HCT116 (cell line): ENCODE measurements around the gene PPP3CB. TPM values are rescaled to one million over a fixed set of nuclear protein-coding genes. Genes with fewer than 3 reads are reported as not detected.

ENCODE experiments used
- ATAC-seq: fragments of 200-7000 bp; cut with Tn5 transposase; 2 replicates; pipeline ENCODE4 v1.9.1; 2020; ENCODE audit warnings: mild to moderate bottlenecking, moderate library complexity
- BruUV-seq: library from RNA; stranded (reverse); fragments of 400-500 nt; replicated peaks from 2 replicates; lab custom pipeline; 2021; lab: Mats Ljungman, UMichigan
- CTCF ChIA-PET: fragments of 300-600 bp; sonication (Branson Sonifier 250); formaldehyde crosslinking; loops from one replicate; lab custom pipeline; 2021; ENCODE audit warnings: antibody characterized with exemption; lab: Charles Lee
- POLR2A ChIA-PET: fragments of 300-600, 350-600 bp; sonication (Branson Sonifier 250); formaldehyde crosslinking; loops from one replicate; lab custom pipeline; 2021; ENCODE audit warnings: antibody characterized with exemption; lab: Charles Lee
- RAD21 ChIA-PET, 2 experiments: fragments of 300-600 bp; sonication (Branson Sonifier 250); formaldehyde crosslinking; loops; one replicate each; lab custom pipeline; 2023; ENCODE audit warnings: low total read pairs in 2 of 2; ENCODE audit not compliant: uncharacterized antibody in 2 of 2, unreplicated experiment in 2 of 2, low non-redundant PET in 1 of 2; lab: Charles Lee
- DNase-seq: peaks from one replicate; pipeline ENCODE4 v3.0.0-alpha.2; 2010; ENCODE audit warnings: low read depth, low spot score
- H2AFZ ChIP-seq: fragments of 200-600 bp; shearing (Covaris generic), sonication (generic); 2 replicates; pipeline ENCODE4 v1.6.1; 2017; ENCODE audit warnings: low read depth, mixed run types, mixed read lengths, antibody characterized with exemption, low read length; ENCODE audit not compliant: poor library complexity, severe bottlenecking
- H3K27ac ChIP-seq: 2 replicates; pipeline ENCODE4 v1.5.1; 2012; ENCODE audit warnings: low read depth, low read length
- H3K27me3 ChIP-seq: fragments of 200-600 bp; sonication (generic); 2 replicates; pipeline ENCODE4 v1.6.1; 2016; ENCODE audit warnings: mixed run types, low read length, mixed read lengths; ENCODE audit not compliant: insufficient read depth
- H3K36me3 ChIP-seq, 2 experiments: fragments of 200-500 bp in 1 of 2; fragments of 200-600 bp in 1 of 2; sonication (Bioruptor generic) in 1 of 2; sonication (generic) in 1 of 2; 2 replicates each; pipeline versions ENCODE4 v1.5.1 to v1.6.1; 2014 to 2016; ENCODE audit warnings: low read length in 2 of 2, inconsistent platforms in 1 of 2, mixed read lengths in 1 of 2, mixed run types in 1 of 2; ENCODE audit not compliant: insufficient read depth in 2 of 2, control insufficient read depth in 1 of 2
- H3K4me1 ChIP-seq, 2 experiments: fragments of 200-600 bp in 1 of 2; sonication (generic) in 1 of 2; 2 replicates each; pipeline versions ENCODE4 v1.5.1 to v1.6.1; 2012 to 2017; ENCODE audit warnings: low read length in 2 of 2, inconsistent platforms in 1 of 2, mild to moderate bottlenecking in 1 of 2, mixed read lengths in 1 of 2, mixed run types in 1 of 2, moderate library complexity in 1 of 2; ENCODE audit not compliant: insufficient read depth in 2 of 2, control insufficient read depth in 1 of 2
- H3K4me2 ChIP-seq: fragments of 200-600 bp; sonication (generic); 2 replicates; pipeline ENCODE4 v1.6.1; 2017; ENCODE audit warnings: mixed run types, low read length, mixed read lengths
- H3K4me3 ChIP-seq, 2 experiments: fragments of 200-600 bp in 1 of 2; sonication (generic) in 1 of 2; replicated peaks in 1 of 2; 2 replicates each; pipeline ENCODE4 v1.5.1; 2011 to 2016; ENCODE audit warnings: low read length in 2 of 2, control low read depth in 1 of 2, low read depth in 1 of 2, mild to moderate bottlenecking in 1 of 2, mixed read lengths in 1 of 2, mixed run types in 1 of 2
- H3K79me2 ChIP-seq: fragments of 200-600 bp; sonication (generic); 2 replicates; pipeline ENCODE4 v1.6.1; 2017; ENCODE audit warnings: mild to moderate bottlenecking, mixed run types, low read length, moderate library complexity, mixed read lengths; ENCODE audit not compliant: insufficient read depth
- H3K9ac ChIP-seq: fragments of 200-600 bp; sonication (generic); 2 replicates; pipeline ENCODE4 v1.6.1; 2016; ENCODE audit warnings: low read length, mixed read lengths
- H3K9me2 ChIP-seq: fragments of 200-600 bp; sonication (generic), shearing (Covaris generic); 2 replicates; pipeline ENCODE4 v1.6.1; 2017; ENCODE audit warnings: mixed run types, mild to moderate bottlenecking, moderate library complexity; ENCODE audit not compliant: insufficient read depth
- H3K9me3 ChIP-seq, 2 experiments: fragments of 200-500 bp in 1 of 2; fragments of 200-600 bp in 1 of 2; sonication (Bioruptor generic) in 1 of 2; sonication (generic) in 1 of 2; 2 replicates each; pipeline ENCODE4 v1.6.1; 2014 to 2017; ENCODE audit warnings: low read length in 2 of 2, mixed read lengths in 2 of 2, inconsistent platforms in 1 of 2, low read depth in 1 of 2, mild to moderate bottlenecking in 1 of 2, mixed run types in 1 of 2, moderate library complexity in 1 of 2; ENCODE audit not compliant: control insufficient read depth in 1 of 2, insufficient read depth in 1 of 2
- H4K20me1 ChIP-seq: fragments of 200-600 bp; sonication (generic), shearing (Covaris generic); 2 replicates; pipeline ENCODE4 v1.6.1; 2017; ENCODE audit warnings: mixed run types, mild to moderate bottlenecking, moderate library complexity; ENCODE audit not compliant: insufficient read depth
- CBX3 ChIP-seq: IDR thresholded peaks from 2 replicates; pipeline ENCODE4 v1.6.1; 2012; ENCODE audit warnings: low read depth
- CEBPB ChIP-seq: IDR thresholded peaks from 2 replicates; pipeline ENCODE4 v1.6.1; 2012; ENCODE audit warnings: low read depth
- EGR1 ChIP-seq: IDR thresholded peaks from 2 replicates; pipeline ENCODE4 v1.6.1; 2012; ENCODE audit warnings: low read depth
- ELF1 ChIP-seq: IDR thresholded peaks from 2 replicates; pipeline ENCODE4 v1.6.1; 2012; ENCODE audit warnings: low read depth, borderline replicate concordance
- EZH2phosphoT487 ChIP-seq: fragments of 200-600 bp; IDR thresholded peaks from 2 replicates; pipeline ENCODE4 v1.6.1; 2018; ENCODE audit warnings: antibody characterized with exemption, borderline replicate concordance
- FOSL1 ChIP-seq: IDR thresholded peaks from 2 replicates; pipeline ENCODE4 v1.6.1; 2012; ENCODE audit warnings: low read depth
- JUND ChIP-seq: IDR thresholded peaks from 2 replicates; pipeline ENCODE4 v1.6.1; 2012
- POLR2A ChIP-seq: IDR thresholded peaks from 2 replicates; pipeline ENCODE4 v1.7.0; 2011; ENCODE audit warnings: borderline replicate concordance; ENCODE audit not compliant: insufficient read depth, insufficient read length; ENCODE audit errors: extremely low read depth
- POLR2AphosphoS5 ChIP-seq: IDR thresholded peaks from 2 replicates; pipeline ENCODE4 v1.6.1; 2011; ENCODE audit warnings: mild to moderate bottlenecking, low read depth, low read length, moderate library complexity
- RAD21 ChIP-seq: IDR thresholded peaks from 2 replicates; pipeline ENCODE4 v1.6.1; 2012; ENCODE audit warnings: low read depth, mild to moderate bottlenecking
- SIN3A ChIP-seq: IDR thresholded peaks from 2 replicates; pipeline ENCODE4 v1.6.1; 2012; ENCODE audit warnings: low read depth
- SP1 ChIP-seq: IDR thresholded peaks from 2 replicates; pipeline ENCODE4 v1.6.1; 2012; ENCODE audit warnings: low read depth
- SRF ChIP-seq: IDR thresholded peaks from 2 replicates; pipeline ENCODE4 v1.6.1; 2012; ENCODE audit warnings: low read depth
- TCF7L2 ChIP-seq: IDR thresholded peaks from 2 replicates; pipeline ENCODE4 v1.7.0; 2011; ENCODE audit warnings: borderline replicate concordance, inconsistent platforms; ENCODE audit not compliant: insufficient read depth, insufficient read length; ENCODE audit errors: extremely low read depth
- YY1 ChIP-seq: IDR thresholded peaks from 2 replicates; pipeline ENCODE4 v1.6.1; 2011; ENCODE audit warnings: low read length, low read depth, moderate library complexity, mild to moderate bottlenecking; ENCODE audit not compliant: insufficient replicate concordance; ENCODE audit errors: extremely low read depth
- ZBTB33 ChIP-seq: IDR thresholded peaks from 2 replicates; pipeline ENCODE4 v1.6.1; 2011; ENCODE audit warnings: mild to moderate bottlenecking, low read length, moderate library complexity; ENCODE audit not compliant: insufficient replicate concordance; ENCODE audit errors: extremely low read depth
- ZFX ChIP-seq: fragments of 450-650 bp; IDR thresholded peaks from 2 replicates; pipeline ENCODE4 v1.6.1; 2017
- ZNF274 ChIP-seq: fragments of 200-500 bp; sonication (Bioruptor generic); IDR thresholded peaks from 2 replicates; pipeline ENCODE4 v1.6.1; 2014; ENCODE audit warnings: mild to moderate bottlenecking, low read depth, low read length, inconsistent platforms
- intact Hi-C: fragments of 100-400 bp; cut with micrococcal nuclease; formaldehyde crosslinking; loops from 2 replicates; pipeline ENCODE4 v1.10.0; 2022
- total RNA-seq: library from RNA; stranded (reverse); gene quantifications from one replicate; pipeline ENCODE4 v1.2.1, GENCODE V29; 2021; ENCODE audit not compliant: unreplicated experiment

PPP3CB gene
- total RNA-seq, 1 experiment from 2014 or later: 32.0 TPM

GRCh38 chr10:73497623-73498022 lies 1.8 kb upstream of the PPP3CB start:
- no peak for TF ChIP-seq ZNF274
- no peak for TF ChIP-seq ELF1
- no peak for TF ChIP-seq JUND
- H3K9me3 ChIP-seq: no peaks in the 10 kb centered on the region
- H2AFZ ChIP-seq: no peak overlapping the region
- DNase-seq (no peak), ATAC-seq (no peak)
- H3K79me2 ChIP-seq: peaks cover 34% of the 10 kb centered on the region
- H3K4me2 ChIP-seq: no peak overlapping the region
- no peak overlapping the region for H3K9ac ChIP-seq
- peaks cover 13 to 21% of the 10 kb centered on the region in 2 experiments; a peak in 3 of 4 replicates for H3K4me1 ChIP-seq
- no TSS peak for BruUV-seq
- no peaks in the 10 kb centered on the region; the same call in 1 of the 2 replicates for H3K9me2 ChIP-seq
- no peaks in the 10 kb centered on the region for H4K20me1 ChIP-seq
- intact Hi-C loops: loop anchor here (5.0 kb wide), 2 partner anchors 85 to 235 kb away; partner anchors contain the start of gene ANXA7
- ChIA-PET RAD21 (no interaction called here), CTCF (no interaction called here), POLR2A (interaction anchor here (0.8 kb wide), 1 partner anchor 250 kb away, joined by 3 read pairs; the partner anchor contains the start of gene DNAJC9)
- no peaks in the 10 kb centered on the region for H3K27me3 ChIP-seq
- H3K4me3 ChIP-seq: no peak overlapping the region
- H3K27ac ChIP-seq: no peak overlapping the region
- peaks cover 0 to 4% of the 10 kb centered on the region in 2 experiments; a peak in 1 of 4 replicates for H3K36me3 ChIP-seq

- peak overlapping the region; percentile 81 for H3K4me2 ChIP-seq
- ATAC-seq: peak; percentile 94
- RAD21 ChIA-PET: interaction anchor here in 1 of 2 experiments (0.6 to 0.7 kb wide), 2 partner anchors 73 to 289 kb away, joined by 3 read pairs; no protein-coding TSS in a partner anchor
- H3K27ac ChIP-seq: peak overlapping the region; percentile 97
- BruUV-seq: no TSS peak
- peaks cover 52% of the 10 kb centered on the region for H3K79me2 ChIP-seq
- H4K20me1 ChIP-seq: no peaks in the 10 kb centered on the region
- H2AFZ ChIP-seq: no peak overlapping the region
- H3K4me3 ChIP-seq: peak overlapping the region; percentile 94 to 98
- H3K9me2 ChIP-seq: no peaks in the 10 kb centered on the region; the same call in 1 of the 2 replicates
- H3K4me1 ChIP-seq: peaks cover 13 to 21% of the 10 kb centered on the region in 2 experiments; a peak in 3 of 4 replicates
- intact Hi-C loops: loop anchor here (5.0 kb wide), 2 partner anchors 83 to 233 kb away; partner anchors contain the start of gene ANXA7
- peak; percentile 77 for DNase-seq
- CTCF ChIA-PET: no interaction called here
- no peaks in the 10 kb centered on the region for H3K27me3 ChIP-seq
- peak overlapping the region; percentile 87 for H3K9ac ChIP-seq
- no peaks in the 10 kb centered on the region for H3K9me3 ChIP-seq
- POLR2A ChIA-PET: interaction anchor here (0.8 to 2.2 kb wide), 3 partner anchors 25 to 248 kb away, joined by 3 to 12 read pairs (median 3); partner anchors contain the start of gene DNAJC9
- peaks cover 0 to 4% of the 10 kb centered on the region in 2 experiments; a peak in 1 of 4 replicates for H3K36me3 ChIP-seq
- TF ChIP-seq EZH2phosphoT487 (no peak), SP1 (no peak), EGR1 (0 out of 2 replicates have a peak, but pooled peaks have one; percentile 1), FOSL1 (no peak), CBX3 (no peak), CEBPB (no peak), POLR2AphosphoS5 (peak; percentile 84), TCF7L2 (no peak), ZFX (peak; percentile 73), POLR2A (peak; percentile 52), YY1 (peak; percentile 10), SIN3A (peak; percentile 8; the same call in 1 of the 2 replicates), ELF1 (no peak; the same call in 1 of the 2 replicates), RAD21 (no peak), ZBTB33 (no peak), SRF (no peak)
These were observed 469 bp downstream of the PPP3CB start for GRCh38 chr10:73495226-73495883.
